HG03064 (cell line): ENCODE data around the gene AGBL3.

Source experiments
- ATAC-seq: cut with Tn5 transposase; IDR thresholded peaks from one replicate; pipeline ENCODE4 v1.9.1; 2021; ENCODE audit warnings: low read depth; ENCODE audit not compliant: unreplicated experiment

The AGBL3 gene

DNA sequence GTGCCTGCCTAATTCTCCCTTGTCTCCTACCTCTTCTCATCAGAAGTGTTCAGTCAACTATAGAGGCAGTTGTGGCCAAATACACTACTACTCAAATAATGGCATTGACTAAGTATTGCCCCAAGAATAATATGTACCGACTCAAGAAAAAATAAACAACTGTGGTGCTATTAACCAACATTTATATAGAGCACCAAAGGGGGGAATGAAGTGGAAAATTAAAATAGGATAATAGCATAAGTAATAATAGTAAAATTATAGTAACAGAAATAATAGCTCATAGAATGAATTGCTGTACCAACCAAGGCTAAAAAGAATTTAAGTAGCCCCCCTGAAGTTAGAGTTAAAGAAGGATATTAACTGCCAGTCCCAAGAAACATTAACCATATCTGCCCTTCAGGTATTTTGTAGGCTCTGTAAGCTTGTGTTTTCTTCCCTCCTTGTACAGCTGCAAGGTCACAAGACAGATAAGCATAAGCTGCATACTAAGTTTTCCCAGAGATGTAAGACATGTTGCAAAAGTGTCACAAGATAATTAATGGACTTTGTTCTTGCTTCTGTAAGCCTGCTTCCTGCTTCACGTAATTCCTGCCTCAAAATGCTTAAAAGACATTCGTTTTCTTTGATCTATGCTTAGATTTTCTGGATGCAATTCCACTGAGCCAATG is 195.1 kb downstream of the AGBL3 start:
- no peak for ATAC-seq

GRCh38 chr7:135181929-135182678 is 195.8 kb downstream of the AGBL3 start:
- ATAC-seq = no peak

DNA sequence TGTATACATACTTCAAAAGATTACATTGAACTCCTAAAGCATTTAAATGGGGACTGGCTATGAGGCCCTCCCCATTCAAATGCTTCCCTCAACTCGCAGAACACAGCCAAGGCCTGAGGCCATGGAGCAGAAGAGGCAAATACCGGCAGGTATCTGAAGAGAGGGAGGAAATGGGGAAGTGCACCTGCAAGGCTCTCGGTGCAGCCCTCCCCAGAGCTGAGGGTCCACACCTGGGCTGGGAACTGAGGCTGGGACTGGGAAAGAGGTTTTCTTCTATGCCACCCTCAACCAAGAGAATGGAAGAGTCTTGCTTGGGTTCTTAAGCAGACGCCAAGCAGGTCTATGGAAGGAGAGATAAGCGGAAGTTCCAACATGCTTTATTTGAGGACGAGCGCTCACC is 197.2 kb downstream of the AGBL3 start:
- ATAC-seq = no peak

DNA sequence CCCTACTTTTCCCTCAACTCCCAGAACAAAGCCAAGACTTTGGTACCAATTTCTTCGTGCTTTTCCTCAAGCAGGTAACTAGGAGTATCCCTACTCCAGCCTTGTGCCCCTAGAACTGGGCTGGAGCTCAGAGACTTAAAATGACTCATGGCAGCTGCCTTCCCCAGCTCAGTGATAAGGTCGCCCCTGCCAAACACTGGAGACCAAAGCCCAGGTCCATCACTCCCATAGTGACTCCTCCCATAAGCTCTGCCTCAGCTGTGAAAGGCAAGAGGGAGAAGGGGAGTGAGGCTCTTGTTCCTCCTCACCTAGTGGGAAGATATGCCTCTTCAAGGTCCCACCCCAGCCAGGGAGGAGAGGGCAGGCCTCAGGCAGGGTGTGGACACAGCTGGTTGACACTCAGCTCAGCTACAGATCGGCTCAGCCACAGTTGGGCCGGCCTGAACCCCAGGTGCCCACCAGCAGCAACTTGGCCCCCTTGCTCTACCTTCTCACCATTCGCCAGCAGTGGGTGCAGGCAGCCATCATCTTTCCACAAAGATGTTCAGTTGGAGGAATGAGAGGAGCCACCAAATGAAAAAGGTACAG is 198.0 kb downstream of the AGBL3 start:
- ATAC-seq = no peak
